Neural cell (in vitro differentiated cells): ENCODE data around the gene DYNLT4. TPM values are rescaled to one million over a fixed set of nuclear protein-coding genes. Genes with fewer than 3 reads are reported as not detected.

ENCODE experiments used
- H2AFZ ChIP-seq: fragments of 200-600, 300-800 bp; sonication (generic), shearing (Covaris generic); 2 replicates; pipeline ENCODE4 v1.6.0; 2014; ENCODE audit warnings: low read depth, mild to moderate bottlenecking, antibody characterized with exemption, low read length, moderate library complexity
- H3F3A ChIP-seq: fragments of 200-600 bp; shearing (Covaris generic); 2 replicates; pipeline ENCODE4 v1.6.1; 2016; ENCODE audit warnings: mild to moderate bottlenecking, moderate library complexity, mixed read lengths, antibody characterized with exemption, low read length; ENCODE audit not compliant: insufficient read depth, poor library complexity, severe bottlenecking
- H3K27ac ChIP-seq: fragments of 200-600, 300-800 bp; sonication (generic), shearing (Covaris generic); 2 replicates; pipeline ENCODE4 v1.5.1; 2014; ENCODE audit warnings: mild to moderate bottlenecking, low read length, moderate library complexity
- H3K27me3 ChIP-seq: fragments of 300-800, 200-600 bp; sonication (generic), shearing (Covaris generic); 2 replicates; pipeline ENCODE4 v1.6.0; 2014; ENCODE audit warnings: mild to moderate bottlenecking, low read depth, low read length, moderate library complexity; ENCODE audit not compliant: insufficient read depth
- H3K36me3 ChIP-seq: fragments of 300-800, 200-600 bp; sonication (generic), shearing (Covaris generic); 2 replicates; pipeline ENCODE4 v1.5.1; 2014; ENCODE audit warnings: mild to moderate bottlenecking, antibody characterized with exemption, low read length, moderate library complexity; ENCODE audit not compliant: insufficient read depth
- H3K4me2 ChIP-seq: fragments of 300-800, 200-600 bp; sonication (generic), shearing (Covaris generic); 2 replicates; pipeline ENCODE4 v1.6.0; 2014; ENCODE audit warnings: mild to moderate bottlenecking, low read length
- H3K4me3 ChIP-seq: fragments of 300-800, 200-600 bp; sonication (generic), shearing (Covaris generic); 2 replicates; pipeline ENCODE4 v1.5.1; 2014; ENCODE audit warnings: mild to moderate bottlenecking, low read length, moderate library complexity
- H3K79me2 ChIP-seq: fragments of 200-600 bp; shearing (Covaris generic); replicated peaks from 2 replicates; pipeline ENCODE4 v1.6.0; 2014; ENCODE audit warnings: mild to moderate bottlenecking, low read length, moderate library complexity; ENCODE audit not compliant: insufficient read depth
- H3K9ac ChIP-seq: fragments of 300-800, 200-600 bp; sonication (generic), shearing (Covaris generic); 2 replicates; pipeline ENCODE4 v1.6.1; 2016; ENCODE audit warnings: mild to moderate bottlenecking, low read length, mixed read lengths
- H3K9me2 ChIP-seq: fragments of 200-600 bp; shearing (Covaris generic); 2 replicates; pipeline ENCODE4 v1.6.1; 2016; ENCODE audit warnings: mild to moderate bottlenecking, low read length, mixed read lengths; ENCODE audit not compliant: insufficient read depth
- H3K9me3 ChIP-seq: fragments of 200-600, 300-800 bp; sonication (generic), shearing (Covaris generic); 2 replicates; pipeline ENCODE4 v1.6.1; 2016; ENCODE audit warnings: mild to moderate bottlenecking, mixed run types, low read length, moderate library complexity, mixed read lengths
- H4K20me1 ChIP-seq: fragments of 200-600 bp; shearing (Covaris generic); 2 replicates; pipeline ENCODE4 v1.6.1; 2016; ENCODE audit warnings: mild to moderate bottlenecking, mixed run types; ENCODE audit not compliant: insufficient read depth
- CTCF ChIP-seq: fragments of 450-650 bp; IDR thresholded peaks from 2 replicates; pipeline ENCODE4 v1.5.1; 2014; ENCODE audit warnings: antibody characterized with exemption, mild to moderate bottlenecking, moderate library complexity; ENCODE audit not compliant: poor library complexity, severe bottlenecking
- EP300 ChIP-seq: fragments of 450-650 bp; conservative IDR thresholded peaks from 2 replicates; pipeline ENCODE4 v1.6.1; 2014; ENCODE audit warnings: antibody characterized with exemption, mild to moderate bottlenecking, moderate library complexity; ENCODE audit not compliant: poor library complexity, severe bottlenecking
- EZH2 ChIP-seq: fragments of 200-600, 300-800 bp; shearing (Covaris generic), sonication (generic); IDR thresholded peaks from 2 replicates; pipeline ENCODE4 v1.6.1; 2014; ENCODE audit warnings: antibody characterized with exemption, low read length, borderline replicate concordance, mild to moderate bottlenecking; ENCODE audit not compliant: insufficient read depth, poor library complexity, severe bottlenecking
- MXI1 ChIP-seq: fragments of 450-650 bp; conservative IDR thresholded peaks from 2 replicates; pipeline ENCODE4 v1.6.1; 2014; ENCODE audit warnings: antibody characterized with exemption, mild to moderate bottlenecking; ENCODE audit not compliant: poor library complexity, severe bottlenecking
- POLR2AphosphoS5 ChIP-seq: IDR thresholded peaks from 2 replicates; pipeline ENCODE4 v1.6.1; 2012
- RAD21 ChIP-seq: fragments of 450-650 bp; conservative IDR thresholded peaks from 2 replicates; pipeline ENCODE4 v1.6.1; 2014; ENCODE audit warnings: antibody characterized with exemption, mild to moderate bottlenecking, moderate library complexity
- REST ChIP-seq: IDR thresholded peaks from 2 replicates; pipeline ENCODE4 v1.6.1; 2012; ENCODE audit warnings: borderline replicate concordance
- SMC3 ChIP-seq: fragments of 450-650 bp; conservative IDR thresholded peaks from 2 replicates; pipeline ENCODE4 v1.6.1; 2014; ENCODE audit warnings: antibody characterized with exemption, mild to moderate bottlenecking, moderate library complexity; ENCODE audit not compliant: poor library complexity
- TAF1 ChIP-seq: IDR thresholded peaks from 2 replicates; pipeline ENCODE4 v1.6.1; 2012; ENCODE audit warnings: low read depth
- polyA plus RNA-seq: library from polyadenylated mRNA; depleted of rRNA; stranded (reverse); fragments of >200 nt; gene quantifications from 2 replicates; pipeline ENCODE4 v1.2.3, GENCODE V29; 2014

The DYNLT4 gene
- polyA plus RNA-seq, 1 donor from 2014 or later, result not detected

- Histone ChIP-seq H3F3A (no peaks in the 10 kb centered on the region), H3K4me2 (no peak overlapping the region), H2AFZ (no peak overlapping the region)
These were observed 12.6 kb upstream of the DYNLT4 start for GRCh38 chr1:44819608-44820327.

GRCh38 chr1:44819196-44819607 is 12.1 kb upstream of the DYNLT4 start:
- Histone ChIP-seq H3K9ac (no peak overlapping the region), H2AFZ (no peak overlapping the region), H3K9me2 (no peaks in the 10 kb centered on the region), H3K36me3 (no peaks in the 10 kb centered on the region), H3K4me3 (no peak overlapping the region), H3K27ac (no peak overlapping the region), H3K9me3 (peaks cover 2% of the 10 kb centered on the region), H3K79me2 (no peaks in the 10 kb centered on the region), H3F3A (no peaks in the 10 kb centered on the region), H4K20me1 (no peaks in the 10 kb centered on the region), H3K4me2 (no peak overlapping the region), H3K27me3 (peaks cover 15% of the 10 kb centered on the region)
- no peak for TF ChIP-seq EP300

More at GRCh38 chr1:44819608-44820327, 12.6 kb upstream of the DYNLT4 start:
- Histone ChIP-seq H3K9me2 (no peaks in the 10 kb centered on the region), H3K4me3 (no peak overlapping the region), H4K20me1 (no peaks in the 10 kb centered on the region), H3K9me3 (peaks cover 2% of the 10 kb centered on the region), H3K9ac (no peak overlapping the region), H3K27me3 (peaks cover 15% of the 10 kb centered on the region), H3K36me3 (no peaks in the 10 kb centered on the region), H3K79me2 (no peaks in the 10 kb centered on the region), H3K27ac (no peak overlapping the region)
- TF ChIP-seq TAF1 (no peak), MXI1 (no peak), POLR2AphosphoS5 (no peak), EZH2 (no peak), EP300 (no peak), SMC3 (no peak), CTCF (no peak), REST (no peak), RAD21 (no peak)
